ENCODE measurements around the gene KIF17.

DNA sequence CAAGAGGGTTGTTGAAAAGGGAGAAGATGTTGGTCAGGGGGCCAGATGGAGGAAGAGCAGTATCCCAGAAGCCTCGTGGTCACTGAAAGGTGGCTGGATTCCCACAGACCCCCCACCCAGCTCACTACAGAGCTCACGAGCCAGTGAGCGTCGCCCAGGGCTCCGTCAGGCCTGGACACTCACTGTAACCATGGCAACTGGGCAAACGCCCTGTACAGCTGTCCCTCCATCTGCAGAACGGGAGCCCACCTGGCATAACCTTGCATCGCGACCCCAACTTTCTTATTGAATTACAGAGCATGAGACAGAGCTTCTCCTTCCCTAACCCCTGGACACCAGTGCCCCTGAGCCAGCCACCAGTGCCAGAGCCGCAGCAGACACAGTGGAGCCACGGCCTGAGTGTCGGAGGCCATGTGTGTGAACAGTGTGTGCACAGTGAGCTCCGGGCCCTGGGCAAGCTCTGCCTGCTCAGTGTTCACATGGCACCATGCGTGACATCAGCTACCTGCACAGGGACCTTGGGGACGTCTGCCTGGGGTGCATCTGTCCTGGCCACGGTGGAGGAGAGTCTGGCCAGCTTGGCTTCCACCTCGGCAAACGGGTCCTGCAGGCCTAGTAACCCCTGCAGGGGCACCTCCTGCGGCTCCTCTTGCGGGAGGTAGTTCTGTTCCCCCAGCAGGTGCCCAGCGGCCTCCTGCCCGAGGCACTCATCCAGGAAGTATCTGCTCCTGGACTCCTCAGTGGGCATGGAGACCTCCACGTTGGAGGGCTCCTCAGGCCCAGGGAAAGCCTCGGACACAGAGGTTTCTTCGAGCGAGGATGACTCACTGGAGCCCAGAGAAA, 30.7 kb downstream of the KIF17 start:
- no peak for TF ChIP-seq POLR2A (IDR thresholded peaks at IDR 0.05; ENCODE audit: low read depth, low read length)
- TF ChIP-seq BHLHE40 (IDR thresholded peaks at IDR 0.05; ENCODE audit: low read depth, low read length) = no peak
- TF ChIP-seq, protein P1, sequence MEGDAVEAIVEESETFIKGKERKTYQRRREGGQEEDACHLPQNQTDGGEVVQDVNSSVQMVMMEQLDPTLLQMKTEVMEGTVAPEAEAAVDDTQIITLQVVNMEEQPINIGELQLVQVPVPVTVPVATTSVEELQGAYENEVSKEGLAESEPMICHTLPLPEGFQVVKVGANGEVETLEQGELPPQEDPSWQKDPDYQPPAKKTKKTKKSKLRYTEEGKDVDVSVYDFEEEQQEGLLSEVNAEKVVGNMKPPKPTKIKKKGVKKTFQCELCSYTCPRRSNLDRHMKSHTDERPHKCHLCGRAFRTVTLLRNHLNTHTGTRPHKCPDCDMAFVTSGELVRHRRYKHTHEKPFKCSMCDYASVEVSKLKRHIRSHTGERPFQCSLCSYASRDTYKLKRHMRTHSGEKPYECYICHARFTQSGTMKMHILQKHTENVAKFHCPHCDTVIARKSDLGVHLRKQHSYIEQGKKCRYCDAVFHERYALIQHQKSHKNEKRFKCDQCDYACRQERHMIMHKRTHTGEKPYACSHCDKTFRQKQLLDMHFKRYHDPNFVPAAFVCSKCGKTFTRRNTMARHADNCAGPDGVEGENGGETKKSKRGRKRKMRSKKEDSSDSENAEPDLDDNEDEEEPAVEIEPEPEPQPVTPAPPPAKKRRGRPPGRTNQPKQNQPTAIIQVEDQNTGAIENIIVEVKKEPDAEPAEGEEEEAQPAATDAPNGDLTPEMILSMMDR (conservative IDR thresholded peaks at IDR 0.05; ENCODE audit: low read depth, low read length) = no peak
- TF ChIP-seq MAZ (IDR thresholded peaks at IDR 0.05; ENCODE audit: borderline replicate concordance, low read depth, low read length) = no peak
- TF ChIP-seq FOS (IDR thresholded peaks at IDR 0.05; ENCODE audit: low read depth, low read length) = no peak
- TF ChIP-seq MAFK (IDR thresholded peaks at IDR 0.05; ENCODE audit: low read depth, low read length) = no peak

Measured in IMR-90 (cell line).